PC-9 (cell line): ENCODE measurements around the gene NUDT1.

Experiments used
- CTCF ChIP-seq: fragments of 200-600 bp; sonication (generic); conservative IDR thresholded peaks from 2 replicates; pipeline ENCODE4 v1.6.1; 2017; ENCODE audit warnings: mixed run types, antibody characterized with exemption, mild to moderate bottlenecking, moderate library complexity
- EZH2 ChIP-seq: fragments of 200-600 bp; sonication (generic); IDR thresholded peaks from 2 replicates; pipeline ENCODE4 v1.8.0; 2017; ENCODE audit warnings: antibody characterized with exemption, low read depth

- TF ChIP-seq CTCF: no peak
- no peak for TF ChIP-seq EZH2
Measured at GRCh38 chr7:2290877-2291276, 48.9 kb downstream of the NUDT1 start.
